GM18526 (cell line): ENCODE results near the gene STRADA.

Source experiments
- POLR2A ChIP-seq: IDR thresholded peaks from 3 replicates; pipeline ENCODE4 v1.6.1; 2011; ENCODE audit not compliant: insufficient read length; ENCODE audit errors: extremely low read depth

Gene STRADA

GRCh38 chr17:63768433-63768832, 26.8 kb upstream of the STRADA start:
- no peak for TF ChIP-seq POLR2A

GRCh38 chr17:63766754-63767153, 25.2 kb upstream of the STRADA start:
- no peak for TF ChIP-seq POLR2A

GRCh38 chr17:63764716-63765115, 23.1 kb upstream of the STRADA start:
- TF ChIP-seq POLR2A = no peak

GRCh38 chr17:63762161-63763078, 20.8 kb upstream of the STRADA start:
- TF ChIP-seq POLR2A = no peak

- no peak for TF ChIP-seq POLR2A
Observed at GRCh38 chr17:63760771-63761539, 19.4 kb upstream of the STRADA start.

- no peak for TF ChIP-seq POLR2A
Observed at GRCh38 chr17:63758428-63758827, 16.8 kb upstream of the STRADA start.

GRCh38 chr17:63754046-63754445, 12.4 kb upstream of the STRADA start:
- no peak for TF ChIP-seq POLR2A

- TF ChIP-seq POLR2A = no peak
Observed at GRCh38 chr17:63753215-63753614, 11.6 kb upstream of the STRADA start.

GRCh38 chr17:63752707-63753106, 11.1 kb upstream of the STRADA start:
- no peak for TF ChIP-seq POLR2A

GRCh38 chr17:63751806-63752205, 10.2 kb upstream of the STRADA start:
- no peak for TF ChIP-seq POLR2A

GRCh38 chr17:63741143-63741407, 524 bp downstream of the STRADA start:
- no peak for TF ChIP-seq POLR2A

GRCh38 chr17:63740464-63741142, 996 bp downstream of the STRADA start:
- TF ChIP-seq POLR2A = no peak

GRCh38 chr17:63735691-63736090, 5.9 kb downstream of the STRADA start:
- no peak for TF ChIP-seq POLR2A

GRCh38 chr17:63722403-63722802, 19.2 kb downstream of the STRADA start:
- TF ChIP-seq POLR2A = no peak

- no peak for TF ChIP-seq POLR2A
Observed at GRCh38 chr17:63718988-63719387, 22.6 kb downstream of the STRADA start.

GRCh38 chr17:63716426-63716825, 25.2 kb downstream of the STRADA start:
- no peak for TF ChIP-seq POLR2A

- no peak for TF ChIP-seq POLR2A
Observed at GRCh38 chr17:63714550-63715277, 26.9 kb downstream of the STRADA start.
